Parathyroid adenoma (tissue), 2 donors: ENCODE measurements around the gene RASSF8.
A peak's percentile ranks its signal among the peaks of the same experiment; 100 is the strongest.

ENCODE experiments used
- H2AFZ ChIP-seq: fragments of 300-600 bp; sonication (generic); one replicate; pipeline ENCODE4 v1.7.0; 2017; ENCODE audit warnings: antibody characterized with exemption, mild to moderate bottlenecking
- H3K27ac ChIP-seq: fragments of 300-600 bp; sonication (generic); one replicate; pipeline ENCODE4 v1.7.0; 2017
- H3K27me3 ChIP-seq: fragments of 300-600 bp; sonication (generic); one replicate; pipeline ENCODE4 v1.7.0; 2017; ENCODE audit warnings: low read length; ENCODE audit not compliant: control insufficient read depth, insufficient read depth
- H3K36me3 ChIP-seq: fragments of 300-600 bp; sonication (generic); one replicate; pipeline ENCODE4 v1.7.0; 2017; ENCODE audit warnings: low read length; ENCODE audit not compliant: control insufficient read depth, insufficient read depth
- H3K4me1 ChIP-seq: fragments of 300-600 bp; sonication (generic); one replicate; pipeline ENCODE4 v1.7.0; 2017; ENCODE audit warnings: control low read depth
- H3K4me2 ChIP-seq: fragments of 300-600 bp; sonication (generic); one replicate; pipeline ENCODE4 v1.7.0; 2017; ENCODE audit warnings: low read length
- H3K4me3 ChIP-seq: fragments of 300-600 bp; sonication (generic); one replicate; pipeline ENCODE4 v1.7.0; 2017; ENCODE audit warnings: low read depth, low read length
- H3K79me2 ChIP-seq: fragments of 300-600 bp; sonication (generic); one replicate; pipeline ENCODE4 v1.7.0; 2017; ENCODE audit warnings: control low read depth
- H3K9ac ChIP-seq: fragments of 300-600 bp; sonication (generic); one replicate; pipeline ENCODE4 v1.7.0; 2017; ENCODE audit warnings: mild to moderate bottlenecking
- H3K9me3 ChIP-seq: fragments of 300-600 bp; sonication (generic); one replicate; pipeline ENCODE4 v1.7.0; 2017; ENCODE audit warnings: low read length; ENCODE audit not compliant: control insufficient read depth
- TF ChIP-seq, protein P1 (sequence below): fragments of 300-600 bp; sonication (generic); IDR thresholded peaks from one replicate; pipeline ENCODE4 v1.7.0; 2017; ENCODE audit warnings: antibody characterized with exemption, mild to moderate bottlenecking
- donor health status: primary hyperparathyroidism.

RASSF8 gene

DNA sequence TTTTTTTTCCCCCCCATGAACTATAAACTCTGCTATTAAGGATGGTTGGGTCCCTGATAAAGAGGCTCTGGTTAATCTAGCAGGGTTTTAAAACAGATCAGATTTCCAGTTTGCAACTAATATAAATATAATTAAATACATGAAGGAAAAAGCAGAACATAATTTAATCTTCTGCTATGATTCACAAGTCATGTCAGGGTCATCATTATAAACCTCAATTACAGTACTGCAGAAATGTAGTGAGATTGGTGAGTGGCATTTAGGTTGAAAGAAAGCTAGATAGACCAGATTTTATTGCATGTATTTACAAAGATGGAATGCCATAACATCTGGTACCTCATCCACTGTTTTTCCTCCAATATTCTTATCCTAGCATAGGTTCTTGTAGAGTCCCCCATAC, 14.5 kb upstream of the RASSF8 start:
- Histone ChIP-seq H3K36me3 (no peaks in the 10 kb centered on the region), H3K4me3 (no peak overlapping the region), H3K27ac (no peak overlapping the region), H3K27me3 (no peaks in the 10 kb centered on the region), H3K79me2 (no peaks in the 10 kb centered on the region), H3K9ac (no peak overlapping the region), H3K9me3 (no peaks in the 10 kb centered on the region), H3K4me2 (no peak overlapping the region), H2AFZ (no peak overlapping the region), H3K4me1 (no peaks in the 10 kb centered on the region)
- TF ChIP-seq, protein P1, sequence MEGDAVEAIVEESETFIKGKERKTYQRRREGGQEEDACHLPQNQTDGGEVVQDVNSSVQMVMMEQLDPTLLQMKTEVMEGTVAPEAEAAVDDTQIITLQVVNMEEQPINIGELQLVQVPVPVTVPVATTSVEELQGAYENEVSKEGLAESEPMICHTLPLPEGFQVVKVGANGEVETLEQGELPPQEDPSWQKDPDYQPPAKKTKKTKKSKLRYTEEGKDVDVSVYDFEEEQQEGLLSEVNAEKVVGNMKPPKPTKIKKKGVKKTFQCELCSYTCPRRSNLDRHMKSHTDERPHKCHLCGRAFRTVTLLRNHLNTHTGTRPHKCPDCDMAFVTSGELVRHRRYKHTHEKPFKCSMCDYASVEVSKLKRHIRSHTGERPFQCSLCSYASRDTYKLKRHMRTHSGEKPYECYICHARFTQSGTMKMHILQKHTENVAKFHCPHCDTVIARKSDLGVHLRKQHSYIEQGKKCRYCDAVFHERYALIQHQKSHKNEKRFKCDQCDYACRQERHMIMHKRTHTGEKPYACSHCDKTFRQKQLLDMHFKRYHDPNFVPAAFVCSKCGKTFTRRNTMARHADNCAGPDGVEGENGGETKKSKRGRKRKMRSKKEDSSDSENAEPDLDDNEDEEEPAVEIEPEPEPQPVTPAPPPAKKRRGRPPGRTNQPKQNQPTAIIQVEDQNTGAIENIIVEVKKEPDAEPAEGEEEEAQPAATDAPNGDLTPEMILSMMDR: no peak

DNA sequence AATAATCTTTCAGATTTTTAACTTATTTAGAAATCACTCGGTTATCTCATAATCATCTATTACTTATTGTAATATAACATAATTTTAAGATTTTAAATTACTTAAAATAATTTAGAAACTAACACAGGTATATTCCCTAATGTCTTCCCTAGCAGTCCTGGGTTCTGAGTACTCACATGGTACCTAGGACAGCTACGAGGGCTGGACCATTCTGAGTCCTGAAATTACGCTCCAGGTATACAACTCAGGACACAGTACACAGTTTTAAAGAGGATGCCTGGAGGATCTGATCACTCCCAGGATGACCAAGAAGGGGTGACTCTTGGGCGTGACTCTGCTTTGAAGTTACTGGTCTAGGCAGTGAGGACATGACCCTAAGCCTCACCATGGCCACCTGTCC, 9.1 kb upstream of the RASSF8 start:
- Histone ChIP-seq H3K4me2 (no peak overlapping the region), H3K79me2 (no peaks in the 10 kb centered on the region), H3K27ac (no peak overlapping the region), H3K9ac (no peak overlapping the region), H3K27me3 (no peaks in the 10 kb centered on the region), H3K36me3 (no peaks in the 10 kb centered on the region), H3K4me1 (no peaks in the 10 kb centered on the region), H3K4me3 (no peak overlapping the region), H2AFZ (no peak overlapping the region), H3K9me3 (no peaks in the 10 kb centered on the region)
- TF ChIP-seq, protein P1: no peak

DNA sequence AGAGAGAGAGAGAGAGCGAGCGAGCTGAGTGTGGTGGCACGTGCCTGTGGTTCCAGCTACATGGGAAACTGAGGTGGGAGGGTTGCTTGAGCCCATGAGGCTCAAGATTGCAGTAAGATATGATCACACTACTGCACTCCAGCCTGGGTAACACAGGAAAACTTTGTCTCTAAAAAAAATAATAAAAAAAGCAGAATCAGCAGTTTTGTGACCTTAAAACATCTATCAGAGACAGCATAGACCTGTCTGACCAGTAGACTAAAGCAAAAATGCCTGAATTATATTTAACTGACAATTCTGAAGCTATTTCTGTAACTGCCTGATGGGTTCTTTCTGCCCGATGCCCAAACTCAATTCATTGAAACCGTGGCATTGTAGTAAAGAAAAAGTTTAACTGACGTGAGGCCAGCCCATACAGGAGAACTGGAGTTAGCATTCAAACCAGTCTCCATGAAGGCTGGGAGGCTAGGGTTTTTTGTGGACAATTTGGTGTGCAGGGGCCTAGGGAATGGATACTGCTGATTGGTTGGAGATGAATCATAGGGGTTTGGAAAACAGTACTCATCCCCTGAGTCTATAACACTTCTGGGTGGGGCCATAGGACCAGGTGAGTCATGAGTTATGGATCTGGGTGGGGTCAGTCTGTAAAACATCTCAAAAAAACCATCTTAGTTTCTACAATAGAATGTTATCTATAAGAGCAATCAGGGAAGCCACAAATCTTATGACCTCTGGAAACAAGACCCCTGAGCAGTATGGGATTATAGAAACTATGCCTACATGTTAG, 8.0 kb upstream of the RASSF8 start:
- Histone ChIP-seq H3K27ac (no peak overlapping the region), H2AFZ (no peak overlapping the region), H3K4me3 (no peak overlapping the region), H3K4me1 (no peaks in the 10 kb centered on the region), H3K9ac (no peak overlapping the region), H3K4me2 (no peak overlapping the region), H3K79me2 (no peaks in the 10 kb centered on the region), H3K27me3 (no peaks in the 10 kb centered on the region), H3K9me3 (no peaks in the 10 kb centered on the region), H3K36me3 (no peaks in the 10 kb centered on the region)
- TF ChIP-seq, protein P1: no peak

DNA sequence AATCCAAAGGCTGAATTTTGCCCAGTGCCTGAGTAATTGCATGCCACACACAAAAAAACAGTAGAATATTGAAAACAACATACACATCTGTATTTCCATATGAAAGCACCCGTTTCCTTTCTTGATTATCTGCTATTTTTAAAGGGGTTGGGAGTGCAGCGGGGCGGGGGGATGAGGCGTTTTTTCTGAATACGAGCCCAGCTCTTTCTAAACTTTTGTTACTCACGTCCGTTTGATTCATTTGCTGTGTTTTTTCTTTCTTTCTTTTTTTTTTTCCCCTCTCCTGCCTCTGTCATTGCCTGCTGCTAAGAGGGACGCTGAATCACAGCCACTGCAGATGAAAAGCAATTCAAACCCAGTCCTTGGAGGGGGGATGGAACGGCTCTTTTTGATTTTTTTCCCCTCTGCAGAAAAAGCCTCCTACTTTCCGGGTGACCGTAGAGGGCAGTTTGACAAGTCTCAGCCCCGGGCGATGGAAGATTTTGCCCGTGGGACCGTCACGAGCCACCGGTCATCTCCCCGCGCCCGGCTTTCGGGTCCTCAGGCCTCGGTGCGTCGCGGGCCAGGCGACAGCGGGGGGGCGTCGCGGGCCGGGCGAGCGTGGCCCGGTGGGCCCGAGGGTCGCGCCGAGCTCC, 572 bp upstream of the RASSF8 start:
- Histone ChIP-seq H3K27ac (peak overlapping the region; percentile 43), H3K79me2 (peaks cover 8% of the 10 kb centered on the region), H3K36me3 (no peaks in the 10 kb centered on the region), H3K4me3 (peak overlapping the region; percentile 83), H2AFZ (peak overlapping the region; percentile 88), H3K9ac (no peak overlapping the region), H3K4me1 (peaks cover 2% of the 10 kb centered on the region), H3K9me3 (no peaks in the 10 kb centered on the region), H3K4me2 (peak overlapping the region; percentile 82), H3K27me3 (no peaks in the 10 kb centered on the region)
- TF ChIP-seq, protein P1: no peak
